HG03521 (cell line): ENCODE measurements around the gene PHB1.

Experiments used
- ATAC-seq: cut with Tn5 transposase; IDR thresholded peaks from one replicate; pipeline ENCODE4 v1.9.1; 2021; ENCODE audit warnings: mild to moderate bottlenecking, moderate library complexity; ENCODE audit not compliant: unreplicated experiment

Gene PHB1

DNA sequence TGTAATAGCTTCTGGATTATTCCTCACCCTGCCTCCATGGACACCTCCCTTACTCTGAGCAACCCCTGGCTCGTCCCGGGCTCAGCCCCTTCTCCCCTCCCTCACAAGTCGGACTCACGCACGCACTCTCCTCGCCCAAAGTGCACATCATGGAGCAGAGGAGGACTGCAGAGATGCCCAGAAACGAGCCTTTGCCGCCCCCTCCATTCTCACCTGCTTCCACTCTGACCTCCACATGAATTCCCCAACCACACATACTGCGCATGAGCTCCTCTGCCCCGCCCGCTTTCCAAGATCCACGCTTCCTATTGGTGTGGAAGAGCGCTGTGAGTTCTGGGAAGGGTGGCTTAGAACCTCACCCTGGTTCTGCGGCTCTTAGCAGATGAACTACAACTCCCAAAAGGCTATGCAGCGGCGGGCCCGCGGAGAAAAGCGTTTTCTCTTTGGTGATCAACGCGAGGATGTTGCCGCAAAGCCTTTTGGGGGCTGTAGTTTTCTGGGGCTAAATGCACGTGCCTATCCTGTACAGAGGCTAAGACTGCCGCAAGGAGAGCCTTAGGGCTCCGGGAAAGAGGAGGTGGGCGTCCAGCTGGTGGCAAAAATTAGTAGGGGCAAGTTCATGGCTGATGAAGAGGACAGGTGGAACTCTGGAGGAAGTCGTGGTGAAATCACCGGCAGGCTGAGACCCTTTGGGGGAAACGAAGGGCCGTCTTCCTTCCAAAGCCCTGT lies at the start of gene PHB1:
Gene PHB1 (minus strand): TSS at position 261 of the 729 bp plus-strand sequence. CDS start 1,618 bp downstream, outside the sequence.
- ATAC-seq = peak; percentile 97

DNA sequence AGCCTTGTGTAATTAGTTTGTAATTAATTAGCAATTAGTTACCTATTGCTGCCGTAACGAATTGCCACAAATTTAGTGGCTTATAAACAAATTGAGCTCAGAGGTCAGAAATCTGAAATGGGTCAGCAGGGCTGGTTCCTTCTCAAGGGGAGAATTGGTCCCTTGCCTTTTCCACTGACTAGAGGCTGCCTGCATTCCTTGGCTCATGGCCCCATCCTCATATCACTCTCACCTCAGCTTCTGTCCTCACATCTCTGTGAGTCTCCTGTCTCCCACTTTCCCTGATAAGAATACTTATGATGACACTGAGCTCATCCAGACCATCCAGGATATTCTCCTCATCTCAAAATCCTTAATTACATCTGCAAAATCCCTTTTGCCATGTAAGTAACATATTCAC lies 49.4 kb upstream of the PHB1 start:
- ATAC-seq = no peak

DNA sequence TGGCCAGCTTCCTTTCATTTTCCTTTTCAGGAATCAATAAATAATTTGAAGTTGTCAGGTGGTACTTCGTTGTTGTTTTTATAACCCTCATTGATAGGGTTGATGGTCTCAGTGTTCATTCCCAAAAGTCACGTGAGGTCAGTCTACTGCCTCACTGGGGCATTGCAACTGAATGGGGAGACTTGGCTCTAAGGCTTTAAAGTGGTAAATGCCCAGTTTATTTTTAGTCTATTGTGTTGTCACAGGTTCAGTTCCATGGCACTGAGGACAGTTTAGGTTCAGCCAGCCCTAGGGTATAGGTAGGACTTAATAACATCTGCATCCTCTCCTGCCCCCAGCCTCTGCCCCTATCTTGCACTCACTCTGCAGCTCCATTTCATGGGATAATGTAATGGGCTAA lies 46.9 kb upstream of the PHB1 start:
- ATAC-seq = no peak

DNA sequence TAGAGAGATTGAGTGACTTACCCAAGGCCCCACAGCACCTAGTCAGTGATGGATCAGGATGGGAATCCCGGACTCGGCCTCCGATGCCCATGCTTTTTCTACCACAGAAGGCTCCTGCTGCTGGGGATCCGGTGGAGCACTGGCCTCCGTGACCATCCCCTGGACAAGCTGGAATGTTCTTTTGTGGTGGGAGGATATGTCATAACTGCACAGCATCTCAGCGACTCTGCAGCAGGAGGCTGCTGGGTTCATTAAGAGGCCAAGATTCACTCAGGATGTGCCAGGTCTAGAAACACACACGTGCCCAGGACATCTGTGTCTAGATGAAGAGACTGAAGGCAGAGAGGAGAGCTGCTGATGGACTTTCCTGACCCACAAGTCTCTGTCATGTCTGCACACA lies 45.7 kb upstream of the PHB1 start:
- no peak for ATAC-seq

DNA sequence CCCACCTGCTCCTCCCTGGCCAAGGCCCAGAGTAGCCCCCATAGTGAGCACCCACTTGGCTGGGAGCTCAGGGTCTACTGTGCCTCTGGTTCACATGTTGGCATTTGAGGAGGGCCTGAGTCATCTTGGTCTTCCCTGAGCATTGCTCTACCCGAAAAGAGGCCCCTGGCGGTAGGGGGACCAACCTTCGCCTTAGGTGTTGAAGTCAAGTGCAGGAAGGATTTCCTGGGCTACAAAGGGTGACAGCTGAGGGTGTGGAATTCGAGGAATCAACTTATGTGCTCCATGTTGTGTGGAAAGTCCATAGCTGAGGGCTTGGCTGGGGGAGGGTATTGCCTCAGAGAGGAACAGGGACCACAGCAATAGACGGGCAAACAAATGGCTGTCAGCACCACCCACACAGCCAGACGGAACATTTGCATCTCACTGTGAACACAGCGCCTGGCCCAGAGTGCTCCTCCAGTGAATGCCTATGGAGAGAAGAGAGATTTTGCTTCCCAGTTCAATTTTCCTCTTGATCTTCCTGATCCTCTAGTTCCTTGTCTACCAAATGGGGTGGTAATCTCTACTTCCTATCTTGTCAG lies 44.8 kb upstream of the PHB1 start:
- no peak for ATAC-seq

DNA sequence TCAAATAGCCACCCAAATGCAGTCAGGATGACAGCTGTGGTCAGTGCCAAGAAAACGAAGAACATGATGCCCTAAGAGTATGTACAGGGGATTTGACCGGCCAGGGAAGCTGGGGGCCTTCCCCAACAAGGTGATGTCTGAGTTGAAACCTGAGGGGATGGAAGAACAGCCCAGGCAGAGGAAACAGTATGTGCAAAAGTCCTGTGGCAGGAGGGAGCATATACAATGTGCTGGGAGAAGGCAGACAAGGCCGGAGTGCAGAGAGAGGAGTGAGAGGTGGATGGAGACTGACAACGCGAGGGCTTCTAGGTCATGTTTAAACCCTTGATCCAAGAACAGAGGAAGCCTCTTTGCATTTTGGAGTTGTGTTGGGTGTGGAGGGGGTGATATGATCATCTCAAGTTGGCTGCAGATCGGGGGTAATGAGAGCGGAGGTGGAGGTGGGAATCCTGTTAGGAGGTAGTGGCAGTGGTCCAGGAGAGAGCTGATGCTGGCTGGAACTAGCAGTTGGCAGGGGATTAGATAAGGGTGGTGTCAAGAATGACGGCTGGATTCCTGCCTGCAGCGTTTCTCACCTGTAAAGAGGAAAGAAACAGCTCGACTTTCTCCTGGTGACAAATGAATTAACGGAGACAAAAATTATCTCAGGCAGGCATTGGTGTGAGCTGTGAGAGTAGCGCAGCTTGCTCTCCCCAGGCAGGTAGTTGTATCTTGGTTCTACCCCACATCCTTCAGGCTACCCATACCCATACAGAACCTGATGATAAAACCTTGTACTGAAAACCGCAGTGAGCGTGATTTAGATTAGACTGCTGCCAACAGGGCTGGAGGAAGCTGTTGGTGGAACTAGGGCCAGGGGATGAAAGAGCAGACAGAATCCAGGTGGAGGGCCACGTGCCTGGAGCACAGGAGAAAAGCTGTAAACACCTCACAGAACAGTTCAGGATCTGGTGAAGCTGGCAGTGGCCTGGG lies 43.2 kb upstream of the PHB1 start:
- ATAC-seq = no peak

DNA sequence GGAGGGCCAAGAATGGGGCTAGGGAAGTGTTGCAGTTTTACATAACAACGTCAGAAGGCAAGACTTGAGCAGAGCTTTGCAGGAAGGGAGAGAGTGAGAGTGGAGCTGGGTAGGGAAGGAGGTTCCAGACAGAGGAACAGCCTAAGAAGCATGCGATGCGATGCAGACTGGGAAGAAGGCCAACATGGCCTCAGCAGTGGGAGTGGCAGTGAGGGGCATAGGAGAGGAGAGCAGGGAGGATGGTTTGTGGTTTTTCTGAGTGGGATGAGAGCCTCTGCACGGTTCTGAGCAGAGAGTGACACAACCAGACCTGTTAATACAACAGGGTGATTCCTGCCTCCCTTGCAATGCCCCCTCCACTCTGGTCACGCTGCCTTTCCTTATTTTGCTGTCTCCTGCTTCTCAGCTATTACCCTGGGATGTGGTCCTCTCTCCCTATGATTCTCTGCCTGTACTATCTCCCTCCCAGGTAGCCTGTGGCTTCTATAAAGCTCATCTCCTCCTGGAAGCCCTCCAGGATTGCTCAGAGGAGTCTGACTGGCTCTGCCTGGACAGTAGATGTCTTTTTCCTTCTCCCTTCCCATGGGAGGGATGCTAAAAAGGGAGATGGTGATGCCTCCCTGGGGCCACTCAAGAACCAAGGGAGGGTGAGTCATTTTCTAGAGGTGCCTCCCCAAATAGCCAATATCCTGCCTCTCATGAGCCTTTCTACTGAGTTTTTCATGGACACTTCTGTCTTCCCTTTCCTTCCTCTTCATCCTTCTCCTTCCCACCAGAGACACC lies 41.7 kb upstream of the PHB1 start:
- no peak for ATAC-seq

DNA sequence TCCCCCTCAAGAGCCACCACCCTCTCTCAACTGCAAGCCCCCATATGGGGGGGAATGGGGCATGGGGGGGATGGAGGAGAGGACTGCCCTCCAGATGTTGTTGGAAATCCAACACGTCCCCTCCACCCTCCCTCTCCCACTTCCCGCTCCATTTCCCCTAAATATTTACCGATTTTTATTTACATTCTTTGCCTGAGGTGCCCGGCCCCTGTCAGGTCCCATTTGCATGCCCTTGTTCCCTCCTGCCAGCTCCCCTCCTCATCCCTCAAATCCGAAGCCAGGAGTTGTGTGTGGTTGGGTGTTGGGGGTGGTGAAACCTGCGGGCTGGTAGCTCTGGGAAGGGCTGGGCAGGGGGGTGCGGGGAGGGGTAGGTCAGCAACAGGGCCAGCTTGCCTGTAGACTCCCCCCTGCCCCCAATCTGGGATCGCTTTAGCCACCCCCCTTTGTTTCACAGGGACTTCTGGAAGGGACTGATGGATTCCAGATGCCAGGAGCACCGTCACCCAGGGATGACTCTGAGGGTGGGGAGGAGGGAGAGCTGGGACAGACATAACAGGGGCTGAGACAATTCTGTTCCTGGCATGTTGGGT lies 40.7 kb upstream of the PHB1 start:
- ATAC-seq = no peak

DNA sequence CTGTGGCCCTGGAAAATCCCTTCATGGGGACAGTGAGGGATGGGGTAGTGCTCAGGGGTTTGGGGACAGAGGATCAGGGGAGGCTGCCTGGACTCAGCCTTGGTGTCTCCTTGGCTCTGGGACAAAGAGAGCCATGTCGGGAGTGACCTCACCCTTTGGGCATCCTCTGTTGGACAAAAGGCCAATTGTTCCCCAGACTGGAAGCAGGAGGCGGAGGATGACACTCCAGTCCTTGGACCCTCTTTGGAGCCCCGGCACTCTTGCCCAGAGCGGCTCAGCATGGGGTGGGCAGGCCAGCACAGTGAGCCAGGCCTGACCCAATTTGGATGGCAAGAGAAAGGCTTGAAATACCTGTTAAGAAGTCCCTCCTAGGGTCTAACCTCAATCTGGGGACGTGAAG lies 39.4 kb upstream of the PHB1 start:
- ATAC-seq = no peak

DNA sequence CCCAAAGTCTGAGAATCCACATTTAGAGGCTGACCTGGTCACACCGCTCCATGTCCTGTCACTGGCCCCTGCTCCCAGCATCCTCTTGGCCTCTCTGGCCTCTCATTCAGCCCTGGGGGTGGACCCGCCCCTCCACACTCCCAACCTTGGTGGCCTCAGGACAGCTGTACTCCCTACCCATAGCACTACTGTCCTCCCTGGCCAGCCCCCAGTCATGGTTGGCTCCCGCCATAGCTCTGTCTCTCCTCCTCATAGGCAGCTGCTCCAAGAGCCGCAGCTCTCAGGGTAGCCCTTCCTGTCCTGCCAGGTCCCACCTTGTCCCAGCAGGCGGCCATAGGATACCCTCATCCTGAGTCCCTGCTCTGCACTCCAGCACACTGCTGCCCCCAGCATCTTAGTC lies 38.0 kb upstream of the PHB1 start:
- no peak for ATAC-seq

DNA sequence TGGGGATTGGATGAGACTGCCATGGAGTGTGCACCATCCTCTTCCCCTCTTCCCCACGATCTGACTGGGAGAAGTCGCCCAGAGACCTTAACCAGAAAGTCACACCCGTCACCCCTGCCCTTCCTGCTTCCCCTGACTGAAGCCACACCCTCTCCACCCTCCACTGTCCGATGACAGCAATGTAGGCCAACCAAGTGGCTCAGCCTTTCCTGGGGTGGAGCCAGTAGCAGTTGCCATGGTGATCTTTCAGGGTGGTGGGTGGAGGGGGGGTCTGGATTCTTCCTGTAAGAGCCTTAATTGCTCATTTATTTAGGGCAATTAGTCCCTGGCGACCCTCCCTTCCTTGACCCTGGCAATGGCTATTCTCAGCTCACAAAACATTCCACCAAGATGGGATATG lies 37.5 kb upstream of the PHB1 start:
- no peak for ATAC-seq

DNA sequence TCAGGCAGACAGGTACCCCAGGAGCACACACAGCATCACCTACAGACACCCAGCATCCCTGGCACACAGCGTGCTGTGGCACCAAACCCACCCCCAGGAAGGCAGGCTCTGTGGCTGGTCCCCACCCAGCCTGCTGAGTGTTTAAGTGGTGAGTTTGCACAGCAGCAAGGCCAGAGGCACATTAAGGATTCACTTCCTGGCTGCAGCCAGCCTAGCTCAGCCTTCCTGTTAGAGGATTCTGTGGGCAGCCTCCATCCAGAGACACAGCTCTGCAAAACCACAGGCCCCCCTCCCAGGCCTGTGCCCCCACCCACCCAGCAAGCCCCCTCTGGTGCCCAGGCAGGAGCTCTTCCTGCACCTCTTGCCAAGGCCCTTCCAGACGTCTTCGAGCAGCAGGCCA lies 36.1 kb upstream of the PHB1 start:
- no peak for ATAC-seq

DNA sequence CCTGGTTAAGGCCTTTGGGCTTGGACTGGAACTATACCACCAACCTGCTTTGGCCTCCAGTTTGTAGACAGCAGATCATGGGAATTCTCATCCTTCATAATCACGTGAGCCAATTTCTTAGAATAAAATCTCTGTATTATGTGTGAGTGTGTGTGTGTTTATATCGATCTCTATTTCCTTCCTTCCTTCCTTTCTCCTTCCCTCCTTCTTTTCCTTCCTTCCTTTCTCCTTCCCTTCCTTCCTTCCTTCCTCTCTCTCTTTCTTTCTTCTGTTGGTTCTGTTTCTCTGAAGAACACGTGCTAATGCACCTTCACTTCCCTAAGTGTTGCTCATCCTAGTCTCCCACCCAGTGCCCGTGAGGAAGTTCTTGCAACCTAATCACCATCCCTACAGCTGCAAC lies 35.5 kb upstream of the PHB1 start:
- ATAC-seq = no peak

DNA sequence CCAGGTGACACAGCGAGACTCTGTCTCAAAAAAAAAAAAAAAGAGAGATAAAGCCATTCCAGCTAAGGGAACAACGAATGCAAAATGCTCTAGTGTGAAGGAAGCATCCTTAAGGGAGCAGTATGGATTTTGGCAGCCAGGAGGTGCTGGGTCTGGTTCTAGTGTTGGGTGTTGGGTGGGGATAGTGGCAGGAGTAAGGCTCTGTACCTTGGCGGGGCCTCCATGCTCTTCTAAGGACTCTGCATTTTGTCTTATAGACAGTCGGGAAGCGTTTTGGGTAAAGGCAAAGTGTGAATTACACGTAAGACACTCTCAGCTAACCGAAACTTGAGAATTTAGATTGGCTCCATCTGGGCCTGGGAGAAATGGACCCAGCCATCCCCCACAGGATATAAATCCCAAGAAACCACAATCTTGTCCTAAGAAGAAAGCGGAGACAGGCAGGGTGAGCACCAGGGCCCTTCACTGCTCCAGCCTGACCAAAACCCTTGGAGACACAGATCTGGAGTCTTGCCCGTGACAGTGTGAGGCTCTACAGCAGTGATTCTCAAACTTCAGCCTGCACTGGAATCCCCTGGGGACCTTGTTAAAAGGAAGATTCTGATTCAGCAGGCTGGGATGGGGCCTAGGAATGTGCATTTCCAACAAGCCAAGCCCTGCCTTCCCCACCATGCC lies 33.1 kb upstream of the PHB1 start:
- no peak for ATAC-seq

DNA sequence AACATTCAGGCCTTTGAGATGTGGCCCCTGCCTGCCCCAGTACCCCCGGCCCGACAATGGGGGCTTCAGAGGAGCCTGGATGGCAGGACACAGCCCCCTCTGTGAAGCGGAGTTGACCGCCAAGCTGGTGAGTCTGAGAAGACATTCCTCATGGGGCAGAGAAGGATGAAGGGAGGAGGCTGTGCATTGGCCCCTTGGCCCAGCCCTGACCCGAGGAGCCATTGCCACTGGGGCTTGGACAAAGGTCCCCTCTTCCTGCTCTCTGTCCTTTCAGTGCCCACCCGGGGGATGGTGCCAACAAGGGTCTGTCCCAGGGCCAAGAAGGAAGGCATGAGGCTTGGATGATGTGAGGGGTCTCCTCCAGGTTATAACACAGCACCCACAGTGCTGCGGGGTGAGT lies 30.9 kb upstream of the PHB1 start:
- ATAC-seq = no peak

DNA sequence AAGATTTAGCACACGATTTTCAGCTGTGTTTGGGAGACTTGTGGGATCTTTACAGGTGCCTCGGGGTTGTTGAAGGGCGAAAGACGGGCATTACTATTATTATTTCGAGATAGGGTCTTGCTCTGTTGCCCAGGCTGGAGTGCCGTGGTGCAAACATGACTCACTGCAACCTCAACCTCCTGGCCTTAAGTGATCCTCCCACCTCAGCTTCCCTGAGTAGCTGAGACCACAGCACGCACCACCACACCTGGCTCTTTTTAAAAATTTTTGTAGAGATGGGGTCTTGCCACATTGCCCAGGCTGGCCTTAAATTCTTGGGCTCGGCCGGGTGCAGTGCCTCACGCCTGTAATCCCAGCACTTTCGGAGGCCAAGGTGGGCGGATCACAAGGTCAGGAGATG lies 29.7 kb upstream of the PHB1 start:
- no peak for ATAC-seq

DNA sequence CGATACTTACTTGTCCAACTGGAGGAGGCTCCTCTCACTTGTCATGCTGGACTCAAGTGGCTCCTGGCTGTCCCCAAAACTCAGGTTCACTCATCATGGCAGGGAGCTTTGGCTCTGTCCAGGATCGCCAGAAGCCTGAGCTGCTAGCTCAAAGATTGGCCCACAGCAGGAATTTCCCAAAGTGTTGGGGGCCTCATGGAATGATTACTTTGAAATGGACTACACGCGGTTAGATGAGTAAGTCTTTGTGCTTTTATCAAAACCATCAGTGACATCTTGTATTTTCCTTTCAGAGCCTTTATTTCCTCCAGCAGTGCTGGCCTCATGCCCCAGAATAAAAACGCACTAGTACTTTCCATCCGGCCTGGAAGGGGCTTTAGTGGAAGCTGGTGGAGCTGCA lies 29.2 kb upstream of the PHB1 start:
- no peak for ATAC-seq

DNA sequence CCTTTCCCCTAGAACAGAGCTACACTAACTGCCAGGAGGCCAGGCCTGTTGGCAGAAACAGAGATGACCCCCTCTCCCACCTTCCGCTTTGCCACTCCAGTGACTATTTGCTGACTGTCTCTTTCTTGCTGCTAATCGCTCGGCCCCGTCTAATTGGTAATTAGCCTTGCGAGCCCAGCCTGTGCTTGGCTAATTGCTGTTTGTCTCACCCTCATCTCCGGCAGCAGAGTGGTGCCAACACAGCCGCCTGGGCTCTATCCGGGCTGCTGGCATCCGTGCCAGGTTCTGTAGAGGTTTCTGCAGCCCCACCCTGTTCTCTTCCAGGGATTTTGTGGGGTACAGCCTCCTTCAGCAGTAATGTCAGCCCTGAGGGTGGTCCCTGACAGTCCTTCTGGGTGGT lies 27.4 kb upstream of the PHB1 start:
- no peak for ATAC-seq

DNA sequence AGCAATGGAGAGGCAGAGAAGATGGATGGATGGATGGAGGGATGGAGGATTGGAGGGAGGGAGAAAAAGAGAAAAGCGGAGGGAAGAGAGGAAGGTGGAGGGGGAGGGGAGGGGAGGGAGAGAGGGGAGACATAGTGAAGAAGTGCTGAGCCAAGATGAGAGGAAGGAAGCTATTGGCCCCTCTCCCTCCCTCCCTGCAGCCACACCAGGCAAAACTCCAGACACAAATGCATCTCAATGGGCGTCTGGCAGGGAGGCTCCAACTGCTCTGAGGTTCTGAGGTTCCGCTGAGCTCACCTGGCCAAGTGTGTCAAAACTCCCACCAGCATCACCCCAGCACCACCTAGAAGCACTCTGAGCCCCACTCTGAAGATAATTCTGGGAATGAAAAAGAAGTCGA lies 26.9 kb upstream of the PHB1 start:
- ATAC-seq = no peak

DNA sequence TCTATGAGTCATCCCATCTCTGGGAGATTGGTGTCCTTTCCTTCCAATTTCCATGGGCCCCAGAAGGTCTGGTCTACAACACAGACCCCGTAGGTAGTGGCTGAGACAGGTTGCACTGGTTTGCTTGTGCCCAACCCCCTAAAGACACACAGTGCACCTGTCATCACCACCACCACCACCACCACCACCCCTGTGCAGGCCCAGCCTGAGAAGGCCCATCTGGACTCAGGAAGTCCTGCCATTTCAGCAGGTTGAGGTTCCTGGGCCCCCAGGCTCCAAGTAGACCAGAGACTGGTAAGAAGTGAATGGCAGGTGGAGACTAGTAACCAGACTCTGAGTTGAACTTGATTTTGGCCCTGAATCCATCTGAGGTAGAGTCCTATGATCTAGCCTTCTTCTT lies 25.9 kb upstream of the PHB1 start:
- no peak for ATAC-seq
